ENCODE data around the gene HEG1.

Gene HEG1

DNA sequence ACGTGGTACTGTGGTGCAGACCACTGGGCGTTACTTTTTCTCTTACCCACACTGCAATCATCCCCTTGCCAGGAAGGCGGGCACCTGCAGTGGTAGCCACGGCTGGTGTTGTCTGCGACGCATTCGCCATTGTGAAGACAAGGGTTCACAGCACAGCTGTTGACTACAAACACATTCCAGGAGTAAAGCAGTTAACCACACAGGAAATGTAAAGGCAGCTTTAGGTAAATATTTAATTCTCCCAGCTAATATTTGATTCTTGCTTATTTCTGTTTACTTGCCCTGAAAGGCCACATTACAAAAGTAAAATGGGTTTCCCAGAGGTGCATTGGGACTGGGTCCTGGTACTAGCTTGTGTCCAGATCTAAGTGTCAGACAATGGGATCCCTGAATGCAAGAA is 45.4 kb downstream of the HEG1 start:
- DNase-seq, result no peak

DNA sequence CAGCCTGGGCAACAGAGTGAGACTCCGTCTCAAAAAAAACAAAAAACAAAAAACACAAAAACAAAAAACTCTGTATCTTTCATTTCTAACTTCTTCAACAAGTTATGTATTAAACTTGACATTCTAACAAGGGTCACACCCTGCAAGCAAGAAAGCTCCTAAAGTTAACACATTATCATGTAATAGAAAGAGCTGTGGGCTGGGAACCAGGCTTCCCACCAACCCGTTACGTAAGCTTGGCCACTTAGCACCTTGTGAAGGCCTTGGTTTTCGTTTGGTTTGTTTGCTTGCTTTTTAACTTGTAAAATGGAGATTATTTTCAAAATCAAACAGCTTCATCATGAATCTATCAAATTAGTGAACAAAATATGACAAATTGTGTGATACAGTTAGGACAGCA is 47.0 kb downstream of the HEG1 start:
- DNase-seq, result no peak

DNA sequence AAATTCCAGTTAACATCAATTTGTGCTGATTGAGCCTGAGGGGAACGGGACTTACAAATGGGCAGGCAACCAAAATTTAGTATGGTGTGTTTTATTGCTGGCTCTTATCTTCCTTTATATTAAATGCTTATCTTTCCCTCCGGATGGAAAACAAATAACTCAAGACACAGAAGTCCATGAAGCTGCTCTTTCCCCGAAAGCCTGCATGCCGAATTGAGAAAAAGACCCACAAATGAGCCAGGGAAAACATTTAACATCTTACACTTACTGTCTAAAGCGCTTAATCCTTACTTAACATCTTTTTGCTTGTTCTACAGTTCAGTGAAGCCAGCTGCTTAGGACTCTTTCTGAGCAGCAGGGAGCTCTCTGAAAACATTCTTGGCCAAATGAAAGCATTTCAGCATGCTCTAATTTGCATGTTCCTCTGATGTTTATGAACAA is 49.5 kb downstream of the HEG1 start:
- no peak for DNase-seq

DNA sequence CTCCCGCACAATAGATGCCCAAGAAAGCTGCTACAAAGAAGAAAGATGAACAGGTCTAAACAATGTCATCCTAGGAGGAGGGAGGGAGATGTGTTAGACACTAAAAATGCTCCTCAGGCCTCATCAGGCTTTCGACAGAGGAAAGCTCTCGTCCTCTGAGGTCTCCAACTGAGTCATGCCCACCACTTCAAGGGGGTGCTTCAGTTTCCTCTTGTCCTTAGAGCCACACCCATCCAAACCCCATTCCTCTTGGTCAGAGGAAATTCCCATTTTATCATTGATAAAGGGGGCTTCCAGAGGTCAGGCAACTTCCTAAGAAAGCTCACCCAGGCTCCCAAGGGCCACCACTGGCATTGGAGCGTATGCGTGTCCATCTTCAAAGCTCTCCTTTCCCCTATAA is 50.1 kb downstream of the HEG1 start:
- no peak for DNase-seq

DNA sequence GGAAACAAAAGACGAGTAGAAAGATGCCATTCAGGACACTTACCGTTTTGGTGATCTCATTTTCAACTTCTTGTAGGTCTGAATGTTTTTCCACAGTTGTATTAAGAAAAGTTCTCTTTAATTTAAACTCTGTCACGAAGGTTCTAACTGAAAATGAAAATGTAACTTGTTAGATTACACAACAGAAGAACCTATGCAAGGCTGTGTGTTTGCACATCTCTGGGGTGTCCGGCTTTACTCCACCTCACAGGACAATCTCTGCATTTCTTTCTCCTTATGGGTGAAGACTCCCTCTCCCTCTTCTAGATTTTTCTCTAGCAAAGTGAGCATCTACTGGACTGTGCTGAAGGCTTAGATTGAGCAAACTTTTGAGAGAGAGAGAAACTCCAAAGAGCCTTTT is 50.6 kb downstream of the HEG1 start:
- no peak for DNase-seq

DNA sequence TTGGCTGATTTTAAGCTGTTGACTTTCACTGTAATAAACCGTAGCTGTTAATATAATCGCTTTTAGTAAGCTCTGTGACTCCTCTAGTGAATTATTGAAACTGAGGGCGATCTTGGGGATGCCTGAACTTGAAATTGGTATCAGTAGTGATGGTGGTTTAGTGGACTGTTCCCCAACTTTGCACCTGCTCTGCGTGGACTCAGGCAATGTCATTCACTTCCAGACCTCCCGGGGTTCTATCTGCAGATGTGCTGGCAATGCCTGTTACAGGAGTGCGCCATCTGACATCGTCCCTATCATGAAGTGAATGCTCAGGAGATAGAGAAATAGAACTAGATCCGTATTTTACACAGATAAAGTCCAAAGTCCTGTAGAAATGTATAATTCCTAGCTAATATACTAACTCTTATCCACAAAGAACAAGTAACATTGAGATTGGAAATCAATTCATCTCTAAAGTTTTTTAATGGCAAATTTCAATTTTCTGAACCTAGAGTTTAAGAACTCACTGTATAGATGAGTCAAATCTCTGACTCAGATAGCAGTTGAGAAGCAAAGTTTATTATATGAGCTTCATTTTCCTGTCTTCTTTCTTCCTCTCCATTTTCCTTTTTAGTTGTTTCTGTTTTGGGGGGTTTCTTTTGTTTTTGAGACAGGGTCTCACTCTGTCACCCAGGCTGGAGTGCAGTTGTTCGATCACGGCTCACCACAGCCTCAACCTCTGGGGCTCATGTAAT is 51.8 kb downstream of the HEG1 start:
- DNase-seq, result no peak

DNA sequence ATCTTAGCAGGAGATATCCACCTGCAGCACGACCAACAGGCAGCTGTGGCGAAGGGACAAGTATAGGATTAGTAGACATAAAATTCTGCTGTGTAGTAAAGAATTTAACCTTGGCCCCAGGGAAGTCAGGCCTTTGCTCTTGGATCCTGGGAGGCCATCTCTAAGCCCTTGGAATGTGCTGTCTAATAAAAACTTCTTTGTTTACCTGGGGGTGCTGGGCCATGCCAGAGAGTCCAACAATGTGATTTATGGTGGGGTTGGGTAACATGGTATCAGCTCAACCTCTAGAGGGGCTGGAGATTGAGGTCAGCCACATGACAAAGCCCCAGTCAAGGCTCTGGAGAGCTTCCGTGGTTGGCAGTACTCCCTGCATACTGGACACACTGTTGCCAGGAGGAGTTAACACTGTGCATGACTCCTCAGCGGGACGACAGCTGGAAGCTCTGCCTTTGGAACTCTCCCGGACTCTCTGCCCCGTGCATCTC is 52.4 kb downstream of the HEG1 start:
- DNase-seq, result no peak

DNA sequence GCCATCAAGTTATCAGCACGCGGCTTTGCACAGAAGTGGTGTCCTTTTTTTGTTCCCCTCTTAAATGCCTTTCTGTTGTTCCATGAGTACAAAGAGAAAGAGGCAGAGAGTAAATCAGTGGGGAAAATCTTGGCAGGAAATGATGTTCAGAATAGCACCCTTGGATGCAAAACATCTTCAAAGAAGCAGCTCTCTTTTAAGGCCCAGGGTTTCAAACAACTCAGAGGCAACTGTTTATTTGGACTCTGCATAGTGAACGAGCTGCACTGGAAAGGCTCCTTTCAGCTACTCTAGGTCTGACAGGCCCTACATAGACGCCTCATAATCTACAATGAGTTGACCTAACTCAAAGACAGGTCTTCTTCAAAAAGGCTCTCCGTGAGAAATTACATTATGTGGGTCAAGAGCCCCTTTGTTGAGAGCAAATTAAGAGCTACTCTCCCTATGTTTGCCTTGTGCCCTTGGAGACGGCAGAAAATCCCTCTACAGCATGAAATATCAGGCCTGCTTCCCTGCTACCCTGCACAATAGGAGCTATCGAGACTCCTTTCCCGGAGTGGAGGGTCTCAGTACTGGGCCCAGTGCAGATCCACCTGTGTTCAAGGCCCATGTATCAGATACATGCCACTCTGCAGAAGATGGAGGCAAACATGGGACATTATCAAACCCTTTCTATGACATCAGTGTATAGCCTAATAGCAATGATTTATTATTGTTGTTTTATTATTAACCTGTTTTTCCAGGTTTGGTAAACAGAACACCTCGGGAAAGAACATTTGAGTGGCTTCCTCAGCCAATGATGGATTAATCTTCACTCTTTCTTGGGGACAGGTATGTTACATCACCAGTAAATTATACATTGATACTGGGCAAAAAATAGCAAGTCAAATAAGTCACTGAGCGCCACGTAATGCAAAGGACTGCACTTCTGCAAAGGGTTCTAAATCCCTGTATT is 53.1 kb downstream of the HEG1 start:
- DNase-seq, result no peak

DNA sequence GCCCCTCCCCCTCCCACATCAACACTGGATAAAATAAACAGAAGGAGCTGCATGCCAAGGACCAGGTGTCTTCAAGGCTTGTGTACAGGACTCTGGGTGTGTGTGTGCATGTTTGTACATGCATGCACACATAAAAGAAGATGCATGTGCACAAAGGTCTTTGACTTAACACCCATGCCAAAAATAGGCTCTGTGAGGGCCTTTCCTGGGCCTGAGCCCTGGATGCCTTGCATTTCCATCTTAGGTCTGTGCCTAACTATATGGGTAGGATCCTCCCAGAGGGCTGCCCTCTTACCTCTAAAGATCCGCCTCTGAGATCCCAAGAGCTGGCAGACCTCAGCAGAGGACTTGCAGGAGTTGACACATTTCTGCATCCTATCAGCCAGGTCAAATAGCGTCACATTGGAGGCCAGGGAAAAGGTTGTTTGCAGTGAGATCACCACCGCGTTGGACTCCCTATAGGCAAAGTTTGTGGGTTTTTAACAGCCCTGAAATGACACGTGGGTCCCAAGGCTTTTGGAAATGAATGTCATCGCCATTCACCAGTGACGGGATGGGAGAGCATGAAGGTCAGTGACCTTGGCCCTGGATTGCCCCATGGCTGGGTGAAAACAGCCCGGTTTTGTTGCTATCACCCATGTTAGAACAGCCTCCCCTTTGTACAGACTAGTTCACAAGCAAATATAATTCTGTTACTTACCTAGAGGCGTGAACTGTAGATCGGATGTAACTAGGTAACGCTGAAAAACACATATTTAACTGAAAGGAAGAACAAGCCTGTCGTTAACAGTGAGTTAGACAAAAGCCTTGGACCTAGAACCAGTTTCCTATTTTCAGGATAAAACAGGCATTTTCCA is 54.0 kb downstream of the HEG1 start:
- DNase-seq, result no peak

DNA sequence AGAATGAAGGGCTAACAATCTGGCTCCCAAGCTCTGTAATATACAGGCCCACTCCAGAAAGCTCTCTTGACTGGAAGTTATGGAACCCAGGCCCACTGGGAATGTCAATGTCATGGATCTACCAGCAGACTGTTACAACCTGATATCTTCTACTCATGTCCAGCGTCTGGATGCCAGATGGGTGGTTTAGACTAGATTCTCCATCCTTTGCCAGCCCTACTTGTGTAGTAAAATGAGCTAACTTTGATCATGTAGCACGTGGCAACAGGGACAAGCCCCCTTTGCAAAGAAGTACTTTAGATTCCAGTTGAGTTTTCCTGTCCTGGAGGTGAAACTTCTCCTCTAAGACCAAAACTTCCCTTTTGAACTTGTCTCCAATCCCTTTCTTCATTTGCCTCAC is 55.1 kb downstream of the HEG1 start:
- no peak for DNase-seq

DNA sequence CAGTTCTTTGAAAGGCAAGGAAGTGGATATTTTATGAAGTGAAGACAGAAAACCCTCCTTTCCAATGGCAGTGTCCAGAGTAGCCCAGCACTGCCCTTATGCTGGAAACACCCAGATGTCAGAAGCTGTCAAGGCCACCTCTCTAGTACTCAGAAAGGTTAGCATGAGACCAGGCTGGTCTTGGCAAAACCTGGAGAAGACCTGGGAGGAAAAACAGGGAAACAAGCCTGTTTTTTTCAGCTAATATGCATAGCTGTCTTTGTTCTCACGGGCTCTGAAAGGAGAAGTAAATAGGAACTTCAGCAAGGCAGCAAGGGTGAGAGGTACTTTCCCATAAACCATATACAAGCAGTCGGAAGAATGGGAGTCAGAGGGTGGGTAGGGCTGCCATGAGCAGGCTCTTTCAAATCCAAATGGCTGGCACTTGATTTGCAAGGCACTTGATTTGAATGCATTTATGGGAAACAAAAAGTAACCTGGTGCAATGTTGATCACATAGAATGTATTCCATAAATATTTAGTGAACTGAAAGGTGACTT is 55.8 kb downstream of the HEG1 start:
- DNase-seq, result no peak

DNA sequence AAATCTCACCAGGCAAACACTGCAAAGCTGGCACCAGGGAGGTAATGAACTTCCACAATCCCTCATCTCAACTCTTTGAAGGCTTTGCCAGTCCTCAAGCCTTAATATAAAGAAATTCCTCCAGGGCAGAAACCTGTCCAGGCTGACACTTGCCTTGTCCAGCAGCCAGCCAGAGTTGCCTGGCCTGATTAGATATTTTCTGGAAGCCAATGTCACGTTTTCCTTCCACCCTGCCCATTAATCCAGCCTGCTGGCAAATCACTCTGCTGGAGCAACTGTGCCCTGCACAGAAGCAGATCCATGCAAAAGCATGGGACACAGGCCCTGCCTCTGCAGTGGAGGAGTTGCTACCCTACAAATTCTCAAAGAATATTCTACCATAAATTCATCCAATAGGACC is 56.5 kb downstream of the HEG1 start:
- no peak for DNase-seq

DNA sequence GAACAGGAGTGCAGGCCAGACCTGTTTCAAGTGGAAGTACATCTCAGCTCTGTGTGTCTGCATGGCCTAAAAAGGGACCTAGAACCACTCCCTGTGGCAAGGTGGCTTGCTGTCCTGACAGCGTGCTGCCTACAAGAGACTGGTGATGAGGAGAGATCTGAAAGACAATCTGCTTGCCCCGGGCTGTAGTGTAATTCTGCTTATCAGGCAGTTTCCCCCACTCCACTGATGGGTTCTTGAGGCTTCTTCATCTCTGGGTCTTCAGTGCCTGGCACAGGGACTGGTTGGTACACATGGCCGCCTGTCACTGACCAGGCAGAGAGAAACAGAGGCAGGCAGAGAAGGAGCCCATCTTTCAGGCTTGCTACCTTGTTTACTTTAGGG is 57.6 kb downstream of the HEG1 start:
- DNase-seq, result no peak

DNA sequence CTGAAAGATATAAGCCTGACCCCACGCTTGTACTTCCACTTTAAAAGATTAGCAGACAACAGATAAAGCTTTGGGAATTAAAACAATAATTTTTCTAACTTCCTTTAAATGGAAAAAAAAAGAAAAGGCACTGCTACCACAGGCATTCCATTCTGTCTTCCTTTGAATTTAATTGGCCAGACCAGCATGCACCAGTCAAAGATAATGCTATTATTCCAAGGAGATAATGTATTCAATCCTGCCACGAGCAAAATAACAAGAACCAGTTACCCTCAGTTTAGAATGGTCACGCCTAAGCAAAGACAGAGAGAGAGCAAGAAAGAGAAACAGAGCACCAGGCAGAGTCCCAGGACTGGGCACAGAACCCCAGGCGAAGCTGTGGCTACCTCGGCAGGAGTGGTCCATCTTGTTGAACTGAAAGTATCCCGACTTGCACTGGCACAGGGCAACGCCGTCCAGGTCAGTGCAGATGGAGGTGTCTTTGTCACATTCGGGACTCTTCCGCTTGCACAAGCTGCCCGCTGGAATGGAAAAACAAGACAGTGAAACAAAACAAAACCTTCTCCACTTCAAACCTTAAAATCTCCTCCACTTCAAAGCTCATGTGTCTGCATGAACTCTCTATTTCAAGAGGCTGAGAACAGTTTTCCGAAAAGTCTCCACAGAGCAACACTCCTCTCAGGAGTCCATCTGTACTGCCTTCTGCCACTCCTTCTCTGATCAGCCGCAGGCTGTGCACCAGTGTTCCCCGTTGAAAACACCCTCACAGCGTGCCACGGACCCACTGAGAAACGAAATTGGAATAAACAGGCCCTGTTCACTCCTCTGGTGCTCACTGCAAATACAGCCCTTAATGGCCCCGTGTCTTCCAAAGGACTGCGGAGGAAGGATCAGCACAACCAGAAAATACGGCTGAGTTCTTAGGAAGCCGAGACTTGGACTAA is 58.2 kb downstream of the HEG1 start:
- no peak for DNase-seq

DNA sequence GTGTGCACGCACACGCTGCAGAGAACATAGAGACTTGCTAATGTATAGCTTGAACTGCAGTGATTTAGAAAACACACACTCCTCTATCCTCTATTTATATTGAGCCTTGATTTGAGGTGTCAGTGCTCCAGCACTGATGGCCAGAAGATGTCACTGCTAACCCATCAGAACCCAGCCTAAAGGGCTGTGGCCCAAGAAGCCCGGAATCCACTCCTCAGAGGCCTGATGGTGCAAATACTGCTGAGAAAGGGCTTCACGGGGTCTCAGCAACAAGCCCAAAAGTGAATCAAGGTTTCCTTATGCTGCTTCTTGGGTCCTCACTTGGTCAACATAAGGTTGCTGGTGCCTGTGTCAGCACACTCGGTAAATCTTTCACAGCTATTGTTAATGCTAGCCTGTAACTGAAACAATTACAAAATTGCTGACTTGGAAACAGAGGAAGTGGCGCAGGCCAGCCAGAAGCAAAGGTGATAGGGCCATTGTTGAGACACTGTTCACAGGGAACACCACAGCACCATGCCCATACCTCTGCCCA is 60.3 kb downstream of the HEG1 start:
- peak; percentile 43 for DNase-seq

DNA sequence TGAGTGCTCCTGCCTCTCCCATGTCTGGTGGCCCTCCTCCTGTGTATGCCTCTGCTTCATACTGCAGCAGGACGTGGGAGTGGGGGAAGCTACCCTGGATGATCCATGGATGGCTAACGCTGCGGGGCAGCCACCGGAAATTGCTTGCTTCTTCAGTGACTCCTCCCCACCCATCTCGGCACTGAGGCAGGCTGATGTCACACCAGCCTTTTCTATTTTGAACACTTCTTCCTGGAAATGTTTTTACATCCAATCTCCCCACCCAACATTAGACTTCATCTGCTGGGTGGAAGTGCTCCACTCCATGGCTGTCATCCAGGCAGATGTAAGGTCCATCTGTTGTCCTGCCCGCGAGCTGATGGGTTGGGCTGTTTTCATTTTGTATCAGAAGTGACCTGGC is 62.3 kb downstream of the HEG1 start:
- DNase-seq, result no peak

DNA sequence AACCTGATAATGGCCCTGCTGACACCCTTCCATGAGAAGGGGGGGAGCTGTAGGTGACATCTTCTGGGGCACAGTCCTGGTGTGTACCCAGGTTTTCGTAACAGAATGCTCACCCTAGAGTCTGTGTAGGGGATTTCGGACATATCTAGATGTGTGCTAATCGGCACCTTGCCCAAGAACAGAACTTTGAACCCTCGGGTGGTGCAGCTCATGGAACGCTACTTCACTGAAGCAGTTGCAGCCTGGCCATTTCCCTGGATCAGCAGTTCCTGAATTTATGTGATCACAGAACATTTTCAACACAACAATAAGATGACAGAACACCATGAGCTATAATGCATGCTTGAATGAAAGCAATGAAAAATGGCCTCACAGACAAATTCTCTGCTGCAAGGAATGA is 63.8 kb downstream of the HEG1 start:
- no peak for DNase-seq

DNA sequence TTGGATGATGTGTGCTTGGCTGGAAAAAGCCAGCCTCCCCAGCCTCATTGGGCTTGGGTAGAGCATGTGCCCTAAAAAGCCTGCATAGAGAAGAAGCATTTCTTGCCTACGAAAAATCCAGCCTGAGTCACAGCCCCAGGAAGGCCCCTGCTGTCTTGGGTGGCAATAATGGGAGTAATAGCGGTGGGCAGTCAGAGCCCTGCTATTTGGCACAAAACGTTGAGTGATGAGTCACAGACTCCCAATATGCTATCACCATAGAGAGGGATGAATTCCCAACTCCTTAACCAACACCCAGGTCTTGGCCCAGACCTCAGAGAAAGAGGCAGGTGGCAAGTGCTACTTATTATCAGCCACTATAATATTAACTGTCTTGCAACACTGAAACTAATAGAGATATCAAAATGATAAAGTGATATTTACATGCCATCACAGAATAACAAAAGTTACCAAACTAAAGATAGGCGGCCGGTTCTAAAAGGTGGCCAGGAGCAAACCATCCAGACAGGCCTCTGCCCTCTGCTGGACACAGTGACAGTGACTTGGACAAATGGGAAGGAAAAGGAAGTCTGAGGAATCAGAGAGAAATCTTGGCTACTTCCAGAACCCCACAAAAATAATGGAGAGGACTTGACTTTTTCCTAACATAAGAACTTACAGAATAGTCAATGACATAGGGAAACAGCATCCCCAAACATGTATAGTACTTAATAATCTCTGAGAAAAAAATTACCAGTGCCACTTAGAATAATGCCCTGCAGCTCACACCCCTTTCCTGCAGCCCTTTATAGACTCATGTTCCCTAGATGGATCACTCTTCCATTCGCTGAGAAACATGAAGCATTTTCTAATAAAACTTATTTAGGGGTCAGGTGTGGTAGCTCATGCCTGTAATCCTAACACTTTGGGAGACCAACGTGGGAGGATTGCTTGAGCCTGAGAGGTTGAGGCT is 69.3 kb downstream of the HEG1 start:
- peak; percentile 19 for DNase-seq

DNA sequence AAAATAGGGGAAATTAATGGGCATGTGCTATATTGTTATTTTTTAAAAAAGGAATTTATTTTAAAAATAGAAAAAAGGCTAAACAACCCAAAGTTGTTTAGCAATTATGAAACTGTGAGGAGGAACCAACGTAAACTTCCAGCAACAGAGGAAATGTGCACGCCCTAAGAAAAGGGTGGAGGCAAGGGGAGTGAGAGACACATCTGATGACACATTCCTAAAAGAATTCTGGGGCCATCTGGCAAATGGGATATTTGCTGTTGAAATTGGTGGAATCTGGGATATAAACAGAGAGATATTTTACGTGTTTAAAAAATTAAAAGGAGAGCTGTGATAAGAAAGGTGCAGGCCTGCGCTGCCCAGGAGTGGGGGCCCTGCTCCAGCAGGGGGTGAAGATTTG is 70.4 kb downstream of the HEG1 start:
- no peak for DNase-seq

DNA sequence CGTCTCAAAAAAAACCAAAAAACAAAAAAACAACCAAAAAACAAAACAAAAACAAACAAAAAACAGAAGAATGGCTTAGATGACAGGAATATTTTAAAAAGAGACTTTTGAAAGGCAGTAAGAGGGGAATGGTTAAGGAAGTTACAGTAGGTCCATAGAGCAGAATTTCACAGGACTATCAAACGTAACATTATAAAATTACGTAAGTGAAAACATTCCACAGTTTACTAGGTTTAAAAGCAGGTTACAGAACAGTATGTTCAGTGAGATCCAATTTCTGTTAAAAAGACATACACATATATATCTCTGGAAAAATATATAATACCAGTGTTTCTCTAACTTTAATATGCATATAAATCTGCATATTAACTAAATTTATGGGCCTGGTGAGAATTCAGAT is 71.0 kb downstream of the HEG1 start:
- no peak for DNase-seq

All from NCI-H1105 treated with DMSO at 0.1 percent for 48 hours (cell line).